Activated CD4-positive, alpha-beta memory T cell treated with anti-CD3 and anti-CD28 coated beads, Interleukin-2, amount 10 ng/mL, durations not matched to agents 7 days and 5 days (primary cell): Measurements from ENCODE around the gene FMNL2. TPM values are rescaled to one million over a fixed set of nuclear protein-coding genes. Genes with fewer than 3 reads are reported as not detected.
"Not testable (repeated sequence)": the region's sequence is repeated elsewhere in the genome, so short reads cannot be mapped to it uniquely, and the experiment has no call there.

ENCODE experiments used
- CTCF ChIA-PET: fragments of 350-600 bp; sonication (Branson Sonifier 250); formaldehyde crosslinking; loops from one replicate; lab custom pipeline; 2021; ENCODE audit warnings: antibody characterized with exemption, inconsistent platforms; lab: Charles Lee
- POLR2A ChIA-PET: fragments of 350-600 bp; sonication (Branson Sonifier 250); formaldehyde crosslinking; loops from one replicate; lab custom pipeline; 2021; ENCODE audit warnings: antibody characterized with exemption; lab: Charles Lee
- DNase-seq: peaks from one replicate; pipeline ENCODE4 v3.0.0-alpha.2; 2020
- H3K27ac Mint-ChIP-seq: one replicate; pipeline ENCODE4 v1.8.0; 2021; ENCODE audit warnings: mild to moderate bottlenecking, mixed read lengths
- H3K27me3 Mint-ChIP-seq: one replicate; pipeline ENCODE4 v1.8.0; 2021; ENCODE audit warnings: mixed read lengths
- H3K36me3 Mint-ChIP-seq: one replicate; pipeline ENCODE4 v1.8.0; 2021; ENCODE audit warnings: low read depth, mixed read lengths
- H3K4me1 Mint-ChIP-seq: one replicate; pipeline ENCODE4 v1.8.0; 2021; ENCODE audit warnings: mixed read lengths
- H3K4me3 Mint-ChIP-seq: one replicate; pipeline ENCODE4 v1.8.0; 2021; ENCODE audit warnings: mild to moderate bottlenecking, mixed read lengths
- H3K9me3 Mint-ChIP-seq: one replicate; pipeline ENCODE4 v1.8.0; 2021; ENCODE audit warnings: mixed read lengths
- total RNA-seq, 2 experiments: library from RNA; stranded (reverse); gene quantifications; one replicate each; pipeline ENCODE4 v1.2.3, GENCODE V29; 2021

The FMNL2 gene
- total RNA-seq, 2 experiments from 2014 or later: 1.0 to 1.1 TPM

GRCh38 chr2:152522446-152522845 lies 187.5 kb downstream of the FMNL2 start:
- H3K9me3 Mint-ChIP-seq, CTCF ChIA-PET, H3K27ac Mint-ChIP-seq, H3K4me1 Mint-ChIP-seq, H3K36me3 Mint-ChIP-seq, DNase-seq, POLR2A ChIA-PET, H3K4me3 Mint-ChIP-seq, H3K27me3 Mint-ChIP-seq: not testable (repeated sequence)

DNA sequence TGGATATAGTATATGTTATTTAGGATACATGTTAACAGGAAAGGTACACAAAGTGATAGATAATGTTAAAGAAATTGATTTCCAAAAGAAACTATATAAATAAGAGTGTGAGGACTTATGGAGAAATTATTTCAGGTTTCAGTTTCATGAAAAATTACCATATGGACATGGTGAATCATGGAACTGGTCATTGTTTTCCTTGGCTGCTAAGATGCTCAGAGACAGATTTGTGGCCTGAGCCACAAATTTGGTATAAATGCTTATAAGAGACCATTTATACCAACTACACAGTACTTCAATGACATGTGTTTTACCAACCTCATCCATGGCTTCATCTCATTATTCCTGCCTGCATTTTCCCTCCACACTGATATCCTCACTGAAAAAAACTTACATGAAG lies 188.1 kb downstream of the FMNL2 start:
- Mint-ChIP-seq H3K4me3 (no peak overlapping the region), H3K36me3 (no peaks in the 10 kb centered on the region), H3K9me3 (no peaks in the 10 kb centered on the region), H3K27ac (no peak overlapping the region), H3K4me1 (peaks cover 4% of the 10 kb centered on the region), H3K27me3 (peaks cover 8% of the 10 kb centered on the region)
- ChIA-PET CTCF (no interaction called here), POLR2A (no interaction called here)
- no peak for DNase-seq

DNA sequence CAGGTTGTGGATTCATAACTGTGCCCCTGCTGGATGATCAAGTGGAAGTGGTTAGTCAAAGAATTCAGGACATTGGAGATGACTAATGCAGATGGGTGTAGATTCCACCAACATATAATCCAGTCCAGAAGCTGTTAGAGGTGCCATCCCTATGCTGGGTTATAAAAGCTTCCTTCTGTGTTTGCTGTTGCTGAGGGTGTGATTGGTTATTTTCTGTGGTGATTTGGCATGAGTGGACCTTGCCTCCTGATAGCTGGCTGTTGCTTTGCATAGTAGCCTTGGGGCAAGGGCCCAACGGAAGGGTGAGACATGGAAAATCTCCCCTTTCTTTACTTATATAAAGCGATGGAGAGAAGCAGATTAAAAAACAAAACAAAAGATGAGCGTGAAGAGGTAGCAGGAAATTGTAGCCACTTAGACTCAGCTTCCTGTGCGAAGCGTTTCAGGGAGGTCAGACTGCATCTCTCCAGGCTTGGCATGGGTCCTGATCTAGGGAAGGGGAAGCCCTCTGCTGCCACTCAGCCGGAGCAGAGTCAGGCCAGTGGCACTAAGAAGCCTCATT lies 190.4 kb downstream of the FMNL2 start:
- H3K9me3 Mint-ChIP-seq: no peaks in the 10 kb centered on the region

DNA sequence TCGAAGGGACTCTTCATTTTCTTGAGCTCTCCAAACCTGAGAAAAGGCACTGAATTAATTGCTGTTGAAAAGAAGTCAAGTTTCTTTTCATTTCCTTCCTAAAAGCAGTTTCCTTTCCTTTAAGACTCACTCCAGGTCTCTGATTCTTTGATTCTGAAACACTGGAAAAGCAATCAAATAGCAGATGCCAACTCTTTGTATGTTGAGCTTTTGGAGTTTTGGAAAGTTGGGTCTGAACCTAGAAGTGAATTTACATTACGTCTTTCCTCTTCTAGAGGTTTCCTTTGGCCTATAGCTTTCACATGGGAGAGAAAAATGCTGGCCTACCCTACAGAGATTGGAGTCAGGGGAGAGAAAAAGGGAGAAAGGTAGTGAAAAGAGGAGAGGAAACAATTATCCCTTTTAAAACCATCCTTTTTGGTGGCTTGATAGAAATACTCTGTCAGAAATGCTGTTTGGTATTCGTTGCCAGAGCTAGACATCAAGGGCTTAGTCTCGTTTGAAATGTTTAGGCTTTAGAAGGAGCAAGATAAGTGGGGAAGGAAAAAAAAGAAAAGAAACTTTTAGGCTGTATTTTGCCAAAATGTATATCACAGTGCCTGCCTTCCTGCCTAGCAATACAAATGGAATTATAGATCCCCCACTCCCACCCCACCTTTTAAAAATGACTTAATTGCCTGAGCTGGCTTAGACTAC lies 194.6 kb downstream of the FMNL2 start:
- Mint-ChIP-seq H3K27me3 (peaks cover 12% of the 10 kb centered on the region), H3K4me1 (peaks cover 4% of the 10 kb centered on the region), H3K36me3 (no peaks in the 10 kb centered on the region), H3K9me3 (no peaks in the 10 kb centered on the region), H3K4me3 (no peak overlapping the region), H3K27ac (no peak overlapping the region)
- POLR2A ChIA-PET: interaction anchor here (1.1 kb wide), 1 partner anchor 10 kb away, joined by 4 read pairs; no protein-coding TSS in a partner anchor
- no peak for DNase-seq
- CTCF ChIA-PET: no interaction called here

More for the DNA sequence above, 190.4 kb downstream of the FMNL2 start:
- no peak for DNase-seq
- CTCF ChIA-PET: no interaction called here
- POLR2A ChIA-PET: no interaction called here
- peaks cover 4% of the 10 kb centered on the region for H3K4me1 Mint-ChIP-seq
- H3K27ac Mint-ChIP-seq: no peak overlapping the region
- peaks cover 8% of the 10 kb centered on the region for H3K27me3 Mint-ChIP-seq
- no peak overlapping the region for H3K4me3 Mint-ChIP-seq
- no peaks in the 10 kb centered on the region for H3K36me3 Mint-ChIP-seq

GRCh38 chr2:152532241-152532640 lies 197.3 kb downstream of the FMNL2 start:
- no peak for DNase-seq
- no peak overlapping the region for H3K4me3 Mint-ChIP-seq
- no peaks in the 10 kb centered on the region for H3K9me3 Mint-ChIP-seq
- no peak overlapping the region for H3K27ac Mint-ChIP-seq
- no peaks in the 10 kb centered on the region for H3K36me3 Mint-ChIP-seq
- CTCF ChIA-PET: no interaction called here
- H3K4me1 Mint-ChIP-seq: no peaks in the 10 kb centered on the region
- peaks cover 24% of the 10 kb centered on the region for H3K27me3 Mint-ChIP-seq
- POLR2A ChIA-PET: no interaction called here

- Mint-ChIP-seq H3K27me3 (peaks cover 29% of the 10 kb centered on the region), H3K9me3 (no peaks in the 10 kb centered on the region), H3K4me3 (no peak overlapping the region), H3K4me1 (no peaks in the 10 kb centered on the region), H3K27ac (no peak overlapping the region), H3K36me3 (no peaks in the 10 kb centered on the region)
- no peak for DNase-seq
- CTCF ChIA-PET: interaction anchor here (1.0 kb wide), 1 partner anchor 101 kb away, joined by 3 read pairs; no protein-coding TSS in a partner anchor
- POLR2A ChIA-PET: no interaction called here
These were observed 199.6 kb downstream of the FMNL2 start for GRCh38 chr2:152534460-152535135.

- peaks cover 27% of the 10 kb centered on the region for H3K27me3 Mint-ChIP-seq
- DNase-seq: no peak
- no peaks in the 10 kb centered on the region for H3K9me3 Mint-ChIP-seq
- H3K27ac Mint-ChIP-seq: no peak overlapping the region
- H3K36me3 Mint-ChIP-seq: no peaks in the 10 kb centered on the region
- H3K4me1 Mint-ChIP-seq: no peaks in the 10 kb centered on the region
- ChIA-PET POLR2A (no interaction called here), CTCF (no interaction called here)
- H3K4me3 Mint-ChIP-seq: no peak overlapping the region
These were observed 202.2 kb downstream of the FMNL2 start for GRCh38 chr2:152537081-152537651.

DNA sequence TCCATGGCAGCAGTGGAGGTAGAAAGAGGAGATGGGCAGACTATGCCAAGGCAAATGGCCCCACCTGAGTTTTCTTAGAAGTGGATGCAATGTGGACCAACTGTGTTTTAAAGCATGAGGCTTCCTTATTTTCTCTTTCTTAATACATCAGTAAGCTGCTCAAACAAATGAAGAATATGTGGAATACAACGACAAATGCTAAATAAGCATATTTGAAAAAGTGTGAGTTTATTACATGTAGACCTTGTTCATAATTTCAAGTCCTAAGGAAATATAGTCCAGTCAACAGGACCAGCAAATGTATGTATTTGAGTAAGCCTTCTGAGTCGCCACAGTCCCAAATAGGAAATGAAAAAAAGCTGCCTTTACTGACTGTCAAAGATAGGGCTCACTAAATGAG lies 204.4 kb downstream of the FMNL2 start:
- Mint-ChIP-seq H3K27me3 (peaks cover 24% of the 10 kb centered on the region), H3K4me1 (no peaks in the 10 kb centered on the region), H3K36me3 (no peaks in the 10 kb centered on the region), H3K9me3 (no peaks in the 10 kb centered on the region), H3K27ac (no peak overlapping the region), H3K4me3 (no peak overlapping the region)
- POLR2A ChIA-PET: interaction anchor here (0.9 kb wide), 1 partner anchor 10 kb away, joined by 4 read pairs; no protein-coding TSS in a partner anchor
- no peak for DNase-seq
- CTCF ChIA-PET: no interaction called here

GRCh38 chr2:152541712-152542111 lies 206.7 kb downstream of the FMNL2 start:
- H3K9me3 Mint-ChIP-seq: no peaks in the 10 kb centered on the region
- H3K4me1 Mint-ChIP-seq: no peaks in the 10 kb centered on the region
- CTCF ChIA-PET: no interaction called here
- H3K27ac Mint-ChIP-seq: no peak overlapping the region
- no peaks in the 10 kb centered on the region for H3K36me3 Mint-ChIP-seq
- H3K4me3 Mint-ChIP-seq: no peak overlapping the region
- DNase-seq: no peak
- H3K27me3 Mint-ChIP-seq: peaks cover 12% of the 10 kb centered on the region
- POLR2A ChIA-PET: no interaction called here

GRCh38 chr2:152542337-152542994 lies 207.5 kb downstream of the FMNL2 start:
- DNase-seq: no peak
- Mint-ChIP-seq H3K4me1 (no peaks in the 10 kb centered on the region), H3K27me3 (peaks cover 6% of the 10 kb centered on the region), H3K36me3 (no peaks in the 10 kb centered on the region), H3K4me3 (no peak overlapping the region), H3K27ac (no peak overlapping the region), H3K9me3 (no peaks in the 10 kb centered on the region)
- POLR2A ChIA-PET: no interaction called here
- CTCF ChIA-PET: no interaction called here

DNA sequence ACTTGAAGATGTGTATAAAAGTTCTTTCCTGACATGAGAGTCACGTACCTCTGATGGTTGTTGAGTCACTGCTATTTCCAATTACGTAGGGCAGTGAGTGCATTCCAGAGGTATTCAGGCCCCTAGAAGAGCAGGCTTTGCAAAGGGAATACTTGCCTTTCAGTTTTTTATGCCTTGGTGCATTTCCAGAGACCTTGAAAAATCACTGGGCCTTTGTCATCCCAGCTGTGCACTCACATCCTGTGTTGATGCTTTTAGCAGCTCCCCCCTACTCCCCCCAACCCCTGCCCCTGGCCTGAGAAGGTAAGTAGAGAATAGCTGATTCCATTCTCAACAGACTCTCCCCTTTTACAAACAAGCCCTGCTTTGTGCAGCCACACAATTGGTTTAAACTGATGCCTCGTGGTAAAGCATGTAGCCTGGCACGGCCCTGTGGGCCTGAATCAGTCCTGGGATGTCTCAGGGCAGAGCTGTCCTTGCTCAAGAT lies 208.1 kb downstream of the FMNL2 start:
- ChIA-PET CTCF (no interaction called here), POLR2A (no interaction called here)
- no peak for DNase-seq
- peaks cover 2% of the 10 kb centered on the region for H3K27me3 Mint-ChIP-seq
- H3K27ac Mint-ChIP-seq: no peak overlapping the region
- H3K4me1 Mint-ChIP-seq: no peaks in the 10 kb centered on the region
- no peaks in the 10 kb centered on the region for H3K36me3 Mint-ChIP-seq
- H3K9me3 Mint-ChIP-seq: no peaks in the 10 kb centered on the region
- H3K4me3 Mint-ChIP-seq: no peak overlapping the region

DNA sequence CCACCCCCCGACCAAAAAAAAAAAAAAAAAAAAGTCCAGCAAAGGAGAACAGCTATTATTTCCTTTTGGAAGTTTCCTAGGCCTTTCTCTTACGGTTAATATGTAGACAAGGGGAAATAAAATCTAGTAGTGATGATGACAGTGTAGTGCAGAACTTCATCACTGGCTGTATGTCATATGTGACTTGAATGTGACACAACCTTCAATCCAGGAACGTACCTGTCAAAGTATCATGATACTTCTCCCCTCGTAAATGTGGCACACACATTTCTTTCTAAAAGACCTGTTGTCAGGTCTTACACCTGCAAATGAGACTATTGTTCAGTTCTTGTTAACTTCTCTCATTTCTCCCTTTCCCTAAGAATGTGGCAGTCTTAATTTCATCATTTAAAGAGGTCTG lies 208.7 kb downstream of the FMNL2 start:
- ChIA-PET POLR2A (no interaction called here), CTCF (no interaction called here)
- H3K27me3 Mint-ChIP-seq: peaks cover 2% of the 10 kb centered on the region
- no peak overlapping the region for H3K27ac Mint-ChIP-seq
- no peak for DNase-seq
- no peak overlapping the region for H3K4me3 Mint-ChIP-seq
- no peaks in the 10 kb centered on the region for H3K4me1 Mint-ChIP-seq
- H3K9me3 Mint-ChIP-seq: no peaks in the 10 kb centered on the region
- no peaks in the 10 kb centered on the region for H3K36me3 Mint-ChIP-seq

GRCh38 chr2:152544638-152545037 lies 209.7 kb downstream of the FMNL2 start:
- H3K4me3 Mint-ChIP-seq: no peak overlapping the region
- H3K4me1 Mint-ChIP-seq: no peaks in the 10 kb centered on the region
- no peaks in the 10 kb centered on the region for H3K27me3 Mint-ChIP-seq
- POLR2A ChIA-PET: no interaction called here
- no peaks in the 10 kb centered on the region for H3K36me3 Mint-ChIP-seq
- no peaks in the 10 kb centered on the region for H3K9me3 Mint-ChIP-seq
- H3K27ac Mint-ChIP-seq: no peak overlapping the region
- no peak for DNase-seq
- CTCF ChIA-PET: no interaction called here
